ENCODE data around the gene MORN4.
"Not testable (repeated sequence)": the region's sequence is repeated elsewhere in the genome, so short reads cannot be mapped to it uniquely, and the experiment has no call there.

Gene MORN4

GRCh38 chr10:97596101-97597082, 36.9 kb downstream of the MORN4 start:
- no peak for DNase-seq

- no peak for DNase-seq
Observed at GRCh38 chr10:97593421-97593820, 39.9 kb downstream of the MORN4 start.

GRCh38 chr10:97590748-97591495, 42.4 kb downstream of the MORN4 start:
- no peak for DNase-seq

- DNase-seq: no peak
Observed at GRCh38 chr10:97590082-97590747, 43.1 kb downstream of the MORN4 start.

GRCh38 chr10:97589479-97589878, 43.8 kb downstream of the MORN4 start, which contains the start of gene C10orf62:
TSS of gene C10orf62 (plus strand) at chr10:97589721. CDS start at chr10:97589898, 177 bp downstream.
- no peak for DNase-seq

GRCh38 chr10:97587183-97587582, 46.1 kb downstream of the MORN4 start:
- DNase-seq: no peak

- DNase-seq: no peak
Observed at GRCh38 chr10:97585439-97585811, 47.9 kb downstream of the MORN4 start.

- DNase-seq: no peak
Observed at GRCh38 chr10:97584798-97585438, 48.4 kb downstream of the MORN4 start.

- DNase-seq: peak; percentile 1
Observed at GRCh38 chr10:97584060-97584797, 49.1 kb downstream of the MORN4 start, which contains the start of gene HOGA1. TSS of gene HOGA1 (plus strand) at chr10:97584389. CDS start at chr10:97584704, 315 bp downstream.

- no peak for DNase-seq
Observed at GRCh38 chr10:97583476-97583875, 49.8 kb downstream of the MORN4 start.

- no peak for DNase-seq
Observed at GRCh38 chr10:97582169-97582568, 51.1 kb downstream of the MORN4 start.

GRCh38 chr10:97580421-97581367, 52.6 kb downstream of the MORN4 start:
- DNase-seq: no peak

GRCh38 chr10:97578171-97578844, 55.0 kb downstream of the MORN4 start:
- no peak for DNase-seq

GRCh38 chr10:97577701-97578100, 55.6 kb downstream of the MORN4 start:
- no peak for DNase-seq

- DNase-seq: not testable (repeated sequence)
Observed at GRCh38 chr10:97576487-97576886, 56.8 kb downstream of the MORN4 start.

GRCh38 chr10:97575127-97575668, 58.1 kb downstream of the MORN4 start:
- DNase-seq: no peak

GRCh38 chr10:97574374-97575126, 58.8 kb downstream of the MORN4 start:
- DNase-seq: peak; percentile 50

GRCh38 chr10:97573672-97574071, 59.6 kb downstream of the MORN4 start:
- DNase-seq: no peak

- no peak for DNase-seq
Observed at GRCh38 chr10:97573021-97573420, 60.3 kb downstream of the MORN4 start.
